ENCODE data around the gene LAMB4. TPM values are rescaled to one million over a fixed set of nuclear protein-coding genes. Genes with fewer than 3 reads are reported as not detected.

The LAMB4 gene
- total and polyA plus RNA-seq, 3 experiments from 2014 or later = not detected

GRCh38 chr7:108146070-108146842 lies 16.1 kb upstream of the LAMB4 start:
- Mint-ChIP-seq H3K36me3 (no peaks in the 10 kb centered on the region), H3K4me3 (no peak overlapping the region), H3K9me3 (no peaks in the 10 kb centered on the region), H3K27ac (no peak overlapping the region), H3K4me1 (no peaks in the 10 kb centered on the region), H3K27me3 (peaks cover 0 to 33% of the 10 kb centered on the region in 2 donors)
- Histone ChIP-seq H3K36me3 (ENCODE audit: insufficient read depth, low read length) (no peaks in the 10 kb centered on the region), H3K27ac (ENCODE audit: low read depth, low read length) (no peak overlapping the region), H3K9me3 (ENCODE audit: low read length) (no peaks in the 10 kb centered on the region), H3K27me3 (ENCODE audit: insufficient read depth, low read length, poor library complexity, severe bottlenecking) (no peaks in the 10 kb centered on the region), H3K4me3 (ENCODE audit: low read length) (no peak overlapping the region), H3K4me1 (ENCODE audit: insufficient read depth, low read length) (no peaks in the 10 kb centered on the region)
- ChIA-PET POLR2A (no interaction called here), CTCF (interaction anchor here (0.9 to 2.2 kb wide), 3 partner anchors 10 to 30 kb away, joined by 3 to 9 read pairs (median 3); no protein-coding TSS in a partner anchor)
- DNase-seq = peak in 3 of 5 donors; percentile 8 to 28 (median 13)

GRCh38 chr7:108145401-108145800 lies 15.2 kb upstream of the LAMB4 start:
- POLR2A ChIA-PET = no interaction called here

GRCh38 chr7:108144931-108145330 lies 14.8 kb upstream of the LAMB4 start:
- Mint-ChIP-seq H3K36me3 (no peaks in the 10 kb centered on the region), H3K27me3 (peaks cover 0 to 34% of the 10 kb centered on the region in 2 donors), H3K27ac (no peak overlapping the region), H3K4me1 (no peaks in the 10 kb centered on the region), H3K9me3 (no peaks in the 10 kb centered on the region), H3K4me3 (no peak overlapping the region)
- H3K27me3 ChIP-seq (ENCODE audit: insufficient read depth, low read length, poor library complexity, severe bottlenecking) = no peaks in the 10 kb centered on the region
- H3K4me3 ChIP-seq (ENCODE audit: low read length) = no peak overlapping the region
- no peaks in the 10 kb centered on the region for H3K4me1 ChIP-seq (ENCODE audit: insufficient read depth, low read length)
- DNase-seq = no peak
- H3K36me3 ChIP-seq (ENCODE audit: insufficient read depth, low read length) = no peaks in the 10 kb centered on the region
- H3K9me3 ChIP-seq (ENCODE audit: low read length) = no peaks in the 10 kb centered on the region
- ChIA-PET CTCF (interaction anchor here (1.1 to 2.2 kb wide), 3 partner anchors 8 to 31 kb away, joined by 3 to 9 read pairs (median 3); no protein-coding TSS in a partner anchor), POLR2A (no interaction called here)
- H3K27ac ChIP-seq (ENCODE audit: low read depth, low read length) = no peak overlapping the region

More at GRCh38 chr7:108145401-108145800, 15.2 kb upstream of the LAMB4 start:
- no peak overlapping the region for H3K27ac Mint-ChIP-seq
- H3K4me1 Mint-ChIP-seq = no peaks in the 10 kb centered on the region
- Histone ChIP-seq H3K4me1 (ENCODE audit: insufficient read depth, low read length) (no peaks in the 10 kb centered on the region), H3K36me3 (ENCODE audit: insufficient read depth, low read length) (no peaks in the 10 kb centered on the region), H3K4me3 (ENCODE audit: low read length) (no peak overlapping the region), H3K27me3 (ENCODE audit: insufficient read depth, low read length, poor library complexity, severe bottlenecking) (no peaks in the 10 kb centered on the region), H3K27ac (ENCODE audit: low read depth, low read length) (no peak overlapping the region), H3K9me3 (ENCODE audit: low read length) (no peaks in the 10 kb centered on the region)
- DNase-seq = no peak
- no peaks in the 10 kb centered on the region for H3K9me3 Mint-ChIP-seq
- peaks cover 0 to 31% of the 10 kb centered on the region in 2 donors for H3K27me3 Mint-ChIP-seq
- H3K4me3 Mint-ChIP-seq = no peak overlapping the region
- CTCF ChIA-PET = interaction anchor here (1.1 to 2.2 kb wide), 3 partner anchors 9 to 32 kb away, joined by 3 to 9 read pairs (median 3); no protein-coding TSS in a partner anchor
- H3K36me3 Mint-ChIP-seq = no peaks in the 10 kb centered on the region

- Mint-ChIP-seq H3K27me3 (peaks cover 0 to 23% of the 10 kb centered on the region in 2 donors), H3K9me3 (no peaks in the 10 kb centered on the region), H3K4me1 (no peaks in the 10 kb centered on the region), H3K4me3 (no peak overlapping the region), H3K36me3 (no peaks in the 10 kb centered on the region), H3K27ac (no peak overlapping the region)
- Histone ChIP-seq H3K4me3 (ENCODE audit: low read length) (no peak overlapping the region), H3K36me3 (ENCODE audit: insufficient read depth, low read length) (no peaks in the 10 kb centered on the region), H3K27me3 (ENCODE audit: insufficient read depth, low read length, poor library complexity, severe bottlenecking) (no peaks in the 10 kb centered on the region), H3K9me3 (ENCODE audit: low read length) (no peaks in the 10 kb centered on the region), H3K4me1 (ENCODE audit: insufficient read depth, low read length) (no peaks in the 10 kb centered on the region), H3K27ac (ENCODE audit: low read depth, low read length) (no peak overlapping the region)
- ChIA-PET CTCF (interaction anchor here (1.1 kb wide), 1 partner anchor 30 kb away, joined by 3 read pairs; no protein-coding TSS in a partner anchor), POLR2A (no interaction called here)
- DNase-seq = no peak
Observed at GRCh38 chr7:108143658-108144420, 13.7 kb upstream of the LAMB4 start.

- Histone ChIP-seq H3K9me3 (ENCODE audit: low read length) (no peaks in the 10 kb centered on the region), H3K4me1 (ENCODE audit: insufficient read depth, low read length) (no peaks in the 10 kb centered on the region), H3K27me3 (ENCODE audit: insufficient read depth, low read length, poor library complexity, severe bottlenecking) (no peaks in the 10 kb centered on the region), H3K4me3 (ENCODE audit: low read length) (no peak overlapping the region), H3K27ac (ENCODE audit: low read depth, low read length) (no peak overlapping the region), H3K36me3 (ENCODE audit: insufficient read depth, low read length) (no peaks in the 10 kb centered on the region)
- ChIA-PET POLR2A (no interaction called here), CTCF (no interaction called here)
- no peak overlapping the region for H3K27ac Mint-ChIP-seq
- H3K9me3 Mint-ChIP-seq = no peaks in the 10 kb centered on the region
- no peaks in the 10 kb centered on the region for H3K4me1 Mint-ChIP-seq
- DNase-seq = no peak
- H3K36me3 Mint-ChIP-seq = no peaks in the 10 kb centered on the region
- no peak overlapping the region for H3K4me3 Mint-ChIP-seq
- peaks cover 0 to 22% of the 10 kb centered on the region in 2 donors for H3K27me3 Mint-ChIP-seq
Observed at GRCh38 chr7:108142675-108143259, 12.6 kb upstream of the LAMB4 start.

- Mint-ChIP-seq H3K27ac (no peak overlapping the region), H3K4me3 (no peak overlapping the region), H3K36me3 (no peaks in the 10 kb centered on the region), H3K27me3 (peaks cover 0 to 22% of the 10 kb centered on the region in 2 donors), H3K4me1 (no peaks in the 10 kb centered on the region), H3K9me3 (no peaks in the 10 kb centered on the region)
- Histone ChIP-seq H3K27ac (ENCODE audit: low read depth, low read length) (no peak overlapping the region), H3K36me3 (ENCODE audit: insufficient read depth, low read length) (no peaks in the 10 kb centered on the region), H3K9me3 (ENCODE audit: low read length) (no peaks in the 10 kb centered on the region), H3K4me1 (ENCODE audit: insufficient read depth, low read length) (no peaks in the 10 kb centered on the region), H3K4me3 (ENCODE audit: low read length) (no peak overlapping the region), H3K27me3 (ENCODE audit: insufficient read depth, low read length, poor library complexity, severe bottlenecking) (no peaks in the 10 kb centered on the region)
- DNase-seq = no peak
- CTCF ChIA-PET = no interaction called here
- POLR2A ChIA-PET = no interaction called here
Observed at GRCh38 chr7:108142180-108142579, 12.0 kb upstream of the LAMB4 start.

GRCh38 chr7:108140671-108141070 lies 10.5 kb upstream of the LAMB4 start:
- no peaks in the 10 kb centered on the region for H3K9me3 Mint-ChIP-seq
- CTCF ChIA-PET = no interaction called here
- H3K4me1 Mint-ChIP-seq = peaks cover 6 to 7% (median 7%) of the 10 kb centered on the region in 3 donors
- no peak for DNase-seq
- H3K36me3 ChIP-seq (ENCODE audit: insufficient read depth, low read length) = no peaks in the 10 kb centered on the region
- H3K27ac Mint-ChIP-seq = no peak overlapping the region
- H3K4me1 ChIP-seq (ENCODE audit: insufficient read depth, low read length) = peaks cover 6% of the 10 kb centered on the region
- H3K9me3 ChIP-seq (ENCODE audit: low read length) = no peaks in the 10 kb centered on the region
- H3K4me3 ChIP-seq (ENCODE audit: low read length) = no peak overlapping the region
- no peaks in the 10 kb centered on the region for H3K27me3 ChIP-seq (ENCODE audit: insufficient read depth, low read length, poor library complexity, severe bottlenecking)
- H3K27me3 Mint-ChIP-seq = peaks cover 0 to 16% of the 10 kb centered on the region in 2 donors
- H3K4me3 Mint-ChIP-seq = no peak overlapping the region
- POLR2A ChIA-PET = no interaction called here
- H3K36me3 Mint-ChIP-seq = no peaks in the 10 kb centered on the region
- H3K27ac ChIP-seq (ENCODE audit: low read depth, low read length) = no peak overlapping the region

- ChIA-PET CTCF (no interaction called here), POLR2A (no interaction called here)
- H3K27me3 Mint-ChIP-seq = peaks cover 0 to 16% of the 10 kb centered on the region in 2 donors
- no peak for DNase-seq
- peaks cover 15% of the 10 kb centered on the region for H3K4me1 ChIP-seq (ENCODE audit: insufficient read depth, low read length)
- no peak overlapping the region for H3K27ac Mint-ChIP-seq
- no peaks in the 10 kb centered on the region for H3K27me3 ChIP-seq (ENCODE audit: insufficient read depth, low read length, poor library complexity, severe bottlenecking)
- no peak overlapping the region for H3K4me3 ChIP-seq (ENCODE audit: low read length)
- H3K36me3 ChIP-seq (ENCODE audit: insufficient read depth, low read length) = no peaks in the 10 kb centered on the region
- no peaks in the 10 kb centered on the region for H3K9me3 ChIP-seq (ENCODE audit: low read length)
- H3K36me3 Mint-ChIP-seq = no peaks in the 10 kb centered on the region
- H3K4me1 Mint-ChIP-seq = peaks cover 15 to 16% (median 16%) of the 10 kb centered on the region in 3 donors
- H3K9me3 Mint-ChIP-seq = no peaks in the 10 kb centered on the region
- no peak overlapping the region for H3K27ac ChIP-seq (ENCODE audit: low read depth, low read length)
- no peak overlapping the region for H3K4me3 Mint-ChIP-seq
Observed at GRCh38 chr7:108138911-108139310, 8.8 kb upstream of the LAMB4 start.
